AG08396 (cell line): ENCODE data around the gene IFNLR1.

ENCODE experiments used
- DNase-seq: peaks from one replicate; pipeline ENCODE4 v3.0.0; 2012; ENCODE audit warnings: low spot score, mixed read lengths

Gene IFNLR1

GRCh38 chr1:24119859-24120756, 67.0 kb downstream of the IFNLR1 start:
- DNase-seq, result peak; percentile 43

- no peak for DNase-seq
These were observed 67.6 kb downstream of the IFNLR1 start for GRCh38 chr1:24119489-24119858.

- no peak for DNase-seq
These were observed 68.5 kb downstream of the IFNLR1 start for GRCh38 chr1:24118410-24119242.

- peak; percentile 56 for DNase-seq
These were observed 69.2 kb downstream of the IFNLR1 start for GRCh38 chr1:24117722-24118409.

DNA sequence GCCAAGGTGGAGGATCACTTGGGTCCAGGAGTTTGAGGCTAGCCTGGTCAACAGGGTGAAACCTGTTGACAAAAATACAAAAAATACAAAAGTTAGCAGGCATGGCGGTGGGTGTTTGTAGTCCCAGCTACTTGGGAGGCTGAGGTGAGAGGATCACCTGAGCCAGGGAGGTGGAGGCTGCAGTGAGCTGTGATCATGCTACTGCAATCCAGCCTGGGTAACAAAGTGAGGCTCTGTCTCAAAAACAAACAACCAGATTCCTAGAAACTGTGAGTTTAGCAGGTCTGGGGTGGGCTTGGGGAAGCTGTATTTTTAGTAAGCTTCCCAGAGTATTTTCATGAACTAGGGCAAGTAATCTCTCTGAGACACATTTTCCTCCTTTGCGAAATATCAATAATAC, 70.0 kb downstream of the IFNLR1 start:
- DNase-seq, result no peak

- no peak for DNase-seq
These were observed 72.3 kb downstream of the IFNLR1 start for GRCh38 chr1:24114753-24115152.

DNA sequence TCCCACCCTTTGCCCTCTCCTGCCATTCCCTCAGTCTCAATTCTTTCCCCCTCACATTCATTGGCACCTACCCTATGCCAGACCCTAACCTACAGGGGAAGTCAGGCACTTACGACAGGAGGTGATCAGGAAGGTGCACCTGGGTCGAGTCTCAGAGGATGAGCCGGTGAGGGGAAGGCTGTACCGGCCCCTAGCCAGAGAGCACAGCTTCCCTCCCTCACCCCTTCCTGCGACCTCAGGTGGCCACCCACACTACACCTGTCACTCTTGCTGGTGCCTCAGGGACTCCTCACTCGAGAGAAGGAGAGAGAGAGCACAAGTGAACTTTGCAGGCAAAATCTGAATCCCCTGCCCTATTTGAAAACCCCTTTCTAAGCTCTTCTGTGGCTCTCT, 73.5 kb downstream of the IFNLR1 start:
- no peak for DNase-seq

GRCh38 chr1:24111996-24112779, 74.9 kb downstream of the IFNLR1 start, which contains the start of gene MYOM3:
Gene MYOM3 (minus strand): TSS chr1:24112135. CDS start chr1:24108636, 3,499 bp downstream.
- peak; percentile 76 for DNase-seq

DNA sequence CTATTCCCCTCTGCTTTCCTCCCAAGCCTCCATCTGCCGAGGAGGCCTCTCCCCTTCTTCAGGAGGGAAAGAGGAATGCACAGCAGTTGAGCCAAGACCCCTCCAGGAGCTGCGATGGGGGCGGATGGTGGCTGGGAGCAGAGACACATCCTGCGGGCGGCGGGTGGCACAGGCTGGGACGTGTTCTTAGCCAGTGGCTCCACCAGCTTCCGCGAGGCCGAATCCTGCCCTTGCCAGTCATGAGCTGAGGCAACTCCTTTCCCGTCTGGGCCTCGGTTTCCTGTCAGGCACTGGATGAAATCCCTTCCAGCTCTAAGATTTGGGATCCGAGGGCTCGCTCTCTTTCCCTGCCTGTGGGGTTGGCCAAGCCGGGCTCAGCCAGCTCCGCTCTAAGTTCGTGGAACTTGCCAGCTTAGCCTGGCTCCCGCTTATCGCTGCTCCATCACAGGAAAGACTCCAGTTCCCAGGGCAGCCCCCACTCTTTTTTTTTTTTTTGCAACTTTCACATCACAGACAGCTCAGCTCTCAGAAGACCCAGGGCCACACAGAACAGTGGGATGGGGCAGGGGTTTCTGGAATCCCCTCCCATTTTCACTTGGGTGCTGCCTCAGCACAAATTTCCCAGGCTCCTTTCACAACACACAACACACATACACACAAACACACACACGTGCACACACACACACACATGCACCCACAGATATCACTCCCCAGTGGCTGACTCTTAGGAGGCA, 75.7 kb downstream of the IFNLR1 start:
- DNase-seq, result no peak

- DNase-seq, result no peak
These were observed 76.3 kb downstream of the IFNLR1 start for GRCh38 chr1:24110642-24111261.

DNA sequence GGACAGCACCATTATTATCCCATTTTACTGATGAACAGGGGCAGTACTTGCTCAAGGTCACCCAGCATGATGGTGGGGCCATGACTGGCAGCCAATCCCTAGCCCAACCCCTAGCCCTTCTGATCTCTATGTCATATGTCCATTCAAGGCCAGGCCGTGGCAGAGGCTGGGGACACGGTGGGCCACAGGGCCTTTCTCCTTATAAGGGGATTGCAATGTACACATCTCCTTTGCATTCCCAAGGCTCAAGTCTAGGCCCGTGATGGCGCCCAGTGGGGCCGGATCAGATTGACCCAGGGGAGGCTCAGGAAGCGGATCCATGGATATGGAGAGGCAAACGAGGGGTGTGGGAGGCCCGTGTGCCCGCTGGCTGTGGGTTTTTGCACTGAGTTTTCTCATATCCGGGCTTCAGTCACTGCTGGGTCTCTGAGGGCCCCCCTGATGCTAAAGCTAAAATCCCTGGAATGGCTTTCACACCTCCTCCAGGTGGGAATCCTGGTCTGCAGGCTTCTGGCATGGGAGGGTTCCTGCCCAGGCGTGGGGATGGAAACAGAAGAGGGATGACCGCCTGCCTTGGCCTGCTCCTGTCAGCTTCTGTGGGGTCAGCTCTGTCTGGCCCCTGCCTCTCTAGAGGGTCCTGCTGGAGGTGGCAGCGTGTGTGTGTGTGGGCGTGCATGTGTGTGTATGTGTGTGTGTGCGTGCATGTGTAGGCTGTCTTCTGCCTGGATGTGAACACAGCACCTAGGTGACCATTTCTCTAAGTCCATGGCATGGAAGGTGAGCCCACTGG, 77.2 kb downstream of the IFNLR1 start:
- DNase-seq, result no peak

- DNase-seq, result no peak
These were observed 78.0 kb downstream of the IFNLR1 start for GRCh38 chr1:24109166-24109483.

DNA sequence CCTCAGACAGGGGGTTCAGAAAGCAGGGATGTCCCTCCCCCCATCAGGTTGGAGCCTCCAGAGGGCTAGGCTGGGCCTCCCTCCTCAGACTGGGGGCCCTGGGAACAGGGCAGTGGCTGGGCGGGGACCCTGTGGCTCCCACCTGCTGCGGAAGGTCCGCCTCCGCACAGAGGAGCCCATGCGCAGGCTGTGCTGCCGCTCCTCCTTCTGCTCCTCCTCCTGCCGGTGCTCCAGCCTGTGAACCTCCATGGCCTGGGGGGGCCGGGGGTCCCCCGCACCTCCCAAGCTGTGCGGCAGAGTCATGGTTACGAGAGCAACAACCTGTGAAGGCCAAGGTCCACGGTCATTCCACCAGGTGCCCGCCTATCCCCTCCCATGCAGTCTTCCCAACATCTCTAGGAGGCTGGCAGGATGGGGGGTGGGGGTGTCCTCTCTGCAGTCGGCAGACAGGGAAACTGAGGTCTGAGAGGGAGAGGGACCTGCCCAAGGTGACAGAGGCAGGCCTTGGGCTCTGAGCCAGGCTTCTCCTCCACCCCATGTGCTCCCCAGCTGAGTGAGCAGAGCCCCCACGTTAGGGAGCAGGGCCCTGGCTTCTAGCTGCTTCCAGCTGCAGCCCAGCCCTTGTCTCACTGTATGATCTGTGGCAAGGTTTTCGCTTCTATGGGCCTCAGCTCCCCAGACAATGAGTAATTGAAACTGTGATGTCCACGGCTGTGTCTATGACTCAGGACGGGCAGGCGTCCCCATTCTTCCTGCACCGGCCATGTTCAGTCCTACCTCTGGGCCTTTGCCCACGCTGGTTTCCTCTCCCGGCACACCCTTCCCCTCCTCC, 78.5 kb downstream of the IFNLR1 start:
- DNase-seq, result peak; percentile 78

DNA sequence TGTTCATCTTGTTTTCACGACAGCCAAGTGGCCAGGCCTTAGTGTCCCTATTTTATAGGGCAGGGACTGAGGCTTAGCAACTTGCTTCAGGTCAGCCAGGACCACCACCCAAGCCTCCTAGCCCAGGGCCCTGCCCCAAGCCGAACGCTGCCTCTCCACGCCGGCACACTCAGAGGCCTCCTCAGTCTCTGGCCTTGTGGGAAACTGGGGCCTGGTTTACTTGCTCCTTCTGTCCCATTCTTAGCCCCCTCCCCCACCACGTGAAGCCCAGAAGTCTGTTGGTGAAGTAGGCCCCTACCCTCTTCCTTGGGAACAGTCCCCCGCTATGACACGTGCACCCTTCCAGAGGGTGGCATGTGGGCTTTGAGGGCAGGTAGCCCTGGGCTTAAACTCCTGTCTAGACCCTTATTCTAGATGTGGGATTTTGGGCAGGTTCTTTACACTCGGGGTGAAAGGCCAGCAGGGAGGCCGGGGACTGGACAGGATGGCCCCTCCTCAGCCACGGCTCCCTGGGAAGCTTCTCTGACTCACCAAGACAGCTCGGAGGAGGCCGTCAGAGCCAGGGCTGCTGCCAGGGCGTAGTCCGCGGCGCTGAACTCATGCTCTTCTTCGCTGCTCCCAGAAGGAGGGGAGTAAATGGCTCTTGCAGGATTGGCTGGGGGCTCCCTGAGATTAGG, 79.5 kb downstream of the IFNLR1 start:
- DNase-seq, result peak; percentile 48

DNA sequence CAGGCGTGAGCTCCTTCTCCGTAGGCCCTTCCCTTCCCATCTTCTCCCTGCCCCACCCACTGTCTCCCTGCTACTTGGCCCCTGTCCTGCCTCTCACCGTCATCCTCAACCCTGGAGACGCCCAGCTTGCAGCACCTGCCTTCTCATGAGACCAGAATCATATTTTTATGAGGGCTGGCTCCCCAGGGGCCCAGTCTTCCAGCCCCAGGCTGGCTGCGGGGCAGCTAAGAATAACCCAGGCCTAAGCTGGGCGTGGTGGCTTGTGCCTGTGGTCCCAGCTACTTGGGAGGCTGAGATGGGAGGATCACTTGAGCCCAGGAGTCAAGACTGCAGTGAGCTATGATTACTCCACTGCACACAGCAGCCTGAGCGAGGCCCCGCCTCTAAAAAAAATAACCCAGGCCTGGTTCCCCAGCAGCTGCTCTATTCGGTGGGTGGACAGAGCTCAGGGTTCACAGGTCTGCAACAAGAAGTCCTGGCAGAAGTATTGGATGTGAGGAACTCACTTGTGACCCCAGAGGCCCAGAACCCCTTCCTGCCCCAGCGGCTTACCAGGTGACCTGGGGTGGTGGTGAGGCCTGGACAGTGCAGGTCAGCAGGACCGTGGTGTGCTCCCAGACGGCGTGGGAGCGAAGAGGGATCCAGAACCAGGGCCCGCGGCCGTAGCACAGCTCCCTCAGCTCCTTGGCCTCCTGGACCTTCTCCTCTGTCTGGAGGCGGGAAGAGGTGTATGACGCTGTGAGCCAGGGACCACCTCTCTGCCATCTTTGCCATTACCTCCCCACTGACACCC, 81.5 kb downstream of the IFNLR1 start:
- DNase-seq, result no peak

- no peak for DNase-seq
These were observed 82.2 kb downstream of the IFNLR1 start for GRCh38 chr1:24104854-24105253.
